SH-SY5Y (cell line): ENCODE results near the gene FAM13A.

Experiments
- GATA2 ChIP-seq: IDR thresholded peaks from 2 replicates; pipeline ENCODE4 v1.6.1; 2011; ENCODE audit warnings: mild to moderate bottlenecking, low read depth, low read length
- GATA3 ChIP-seq: IDR thresholded peaks from 2 replicates; pipeline ENCODE4 v1.6.1; 2011; ENCODE audit warnings: low read depth, mild to moderate bottlenecking, low read length, moderate library complexity

Gene FAM13A

DNA sequence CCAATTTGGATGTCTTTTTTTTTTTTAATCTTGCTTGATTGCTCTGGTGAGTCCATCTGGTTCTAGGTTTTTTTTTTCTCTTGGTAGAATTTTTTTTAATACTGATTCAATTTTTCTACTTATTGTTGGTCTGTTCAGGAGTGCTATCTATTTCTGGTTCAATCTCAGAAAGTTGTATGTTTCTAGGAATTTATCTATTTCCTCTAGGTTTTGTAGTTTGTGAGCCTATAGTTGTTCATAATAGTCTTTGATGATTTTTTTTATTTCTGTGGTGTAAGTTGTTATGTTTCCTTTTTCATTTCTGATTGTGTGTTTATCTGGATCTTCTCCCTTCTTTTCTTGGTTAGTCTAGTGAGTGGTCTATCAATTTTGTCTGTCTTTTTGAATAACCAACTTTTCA lies 129.6 kb downstream of the FAM13A start:
- TF ChIP-seq GATA2 (no peak), GATA3 (no peak)

DNA sequence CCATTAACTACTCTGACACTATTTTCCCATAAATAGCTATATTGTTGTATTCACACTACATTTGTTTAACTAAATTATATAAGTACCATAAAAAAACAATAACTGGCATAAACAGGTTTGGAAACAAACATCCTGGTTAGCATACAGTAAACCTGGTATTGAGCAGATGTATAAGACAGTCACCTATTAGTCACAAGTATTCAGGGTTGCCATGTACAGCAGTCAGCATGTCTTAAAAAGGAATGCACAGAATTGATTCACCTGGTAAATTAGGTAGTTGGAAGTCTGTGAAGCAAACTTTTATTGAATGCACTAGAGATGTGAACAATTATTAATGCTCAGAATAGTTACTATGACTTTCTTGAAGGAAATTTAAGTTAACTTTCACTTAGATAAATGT lies 137.9 kb downstream of the FAM13A start:
- TF ChIP-seq GATA2, result no peak

DNA sequence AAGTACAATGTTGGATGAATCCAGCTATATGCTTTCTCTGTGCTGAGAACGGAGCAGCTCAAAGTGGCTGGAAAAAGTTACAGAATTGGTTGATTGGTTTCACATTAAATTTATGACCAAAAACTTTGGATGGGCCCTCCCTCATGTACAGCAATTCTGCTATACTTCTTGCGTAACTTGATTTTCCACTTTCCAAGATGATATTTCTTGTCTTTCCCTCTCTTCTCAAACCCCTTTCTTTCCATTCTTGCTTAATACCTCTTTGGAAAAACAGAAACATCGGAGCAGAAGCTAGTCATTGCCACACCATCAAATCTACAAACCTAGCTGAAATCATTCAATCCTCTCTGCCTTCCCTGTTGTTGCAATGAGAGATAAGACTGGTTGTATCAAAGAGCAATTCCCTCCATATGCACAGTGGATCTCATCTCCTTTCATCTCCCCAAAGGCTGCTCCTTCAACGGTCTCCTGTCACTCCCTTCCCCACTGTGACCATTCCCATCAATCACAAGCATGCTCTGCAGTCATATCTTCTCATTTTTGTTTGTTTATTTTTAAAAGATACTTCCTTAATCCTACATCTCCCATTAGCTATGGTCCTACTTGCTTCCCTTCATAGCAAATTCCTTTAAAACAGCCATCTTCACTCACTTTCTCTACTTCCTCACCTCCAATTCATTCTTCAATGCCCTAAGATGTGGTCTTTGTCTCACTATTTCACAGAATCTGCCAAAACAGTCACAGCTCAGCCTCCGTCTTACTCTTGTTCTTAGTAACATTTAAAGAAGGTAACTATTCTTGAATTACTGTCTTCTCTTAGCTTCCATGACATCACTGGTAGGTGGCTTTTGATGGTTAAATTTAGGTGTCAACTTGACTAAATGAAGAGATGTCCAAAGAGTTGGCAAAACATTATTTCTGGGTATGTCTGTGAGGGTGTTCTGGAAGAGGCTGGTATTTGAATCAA lies 145.5 kb downstream of the FAM13A start:
- TF ChIP-seq GATA2, result no peak
- TF ChIP-seq GATA3, result no peak

DNA sequence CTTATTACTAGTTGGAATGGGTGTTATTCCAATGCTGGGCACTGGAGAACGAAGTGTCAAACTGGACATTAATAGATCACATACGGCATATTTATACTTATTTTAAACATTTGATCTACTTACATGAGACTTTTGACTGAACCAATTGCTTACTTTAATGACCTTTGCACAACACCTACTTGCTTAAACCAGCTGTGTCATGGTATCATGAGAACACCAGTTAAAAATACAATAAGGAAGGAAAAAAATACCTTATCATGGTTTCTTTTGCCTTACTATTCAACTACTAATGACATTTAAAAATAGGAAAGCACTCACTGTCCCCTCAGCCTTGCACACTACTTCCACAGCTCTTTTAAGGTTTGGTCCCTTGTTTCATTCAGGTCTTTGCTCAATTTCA lies 146.9 kb downstream of the FAM13A start:
- TF ChIP-seq GATA2 (no peak), GATA3 (no peak)

DNA sequence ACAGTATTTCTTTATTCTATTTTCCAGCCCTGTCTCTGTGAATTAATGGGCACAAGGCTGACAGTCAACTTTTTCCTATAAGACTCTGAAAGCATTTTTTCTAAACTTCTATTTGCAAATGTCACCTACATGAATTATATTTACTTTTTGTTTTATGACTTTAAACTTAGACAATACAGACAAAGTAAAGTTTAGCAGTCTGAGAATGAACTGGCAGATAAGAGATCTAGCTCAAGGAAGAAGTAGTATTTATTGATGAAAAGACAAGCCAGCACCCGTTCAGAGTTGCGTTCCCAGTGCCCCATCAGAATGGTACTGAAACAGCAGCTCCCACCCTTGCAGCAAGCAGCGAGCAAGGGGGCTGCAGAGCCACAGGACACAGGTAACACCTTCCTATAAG lies 148.5 kb downstream of the FAM13A start:
- TF ChIP-seq GATA2 (no peak), GATA3 (no peak)

DNA sequence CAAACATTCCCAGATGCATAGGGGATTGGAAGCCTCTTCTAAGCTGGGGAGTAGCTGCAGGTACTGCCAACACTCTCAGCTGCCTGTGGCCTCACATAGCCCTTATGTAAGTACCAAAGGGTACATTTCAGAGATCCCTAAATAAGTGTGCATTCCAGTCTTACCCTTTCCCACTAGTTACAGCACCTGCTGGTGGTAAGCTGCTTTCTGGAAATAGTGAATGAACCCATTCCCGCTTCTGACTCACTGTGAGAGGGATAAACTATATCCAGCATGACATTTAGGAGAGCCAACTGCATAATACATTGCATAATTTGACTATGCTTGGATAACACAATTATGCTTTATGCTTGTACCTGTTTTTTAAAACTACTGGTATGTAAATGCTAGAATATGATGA lies 149.0 kb downstream of the FAM13A start:
- TF ChIP-seq GATA2 (no peak), GATA3 (no peak)

DNA sequence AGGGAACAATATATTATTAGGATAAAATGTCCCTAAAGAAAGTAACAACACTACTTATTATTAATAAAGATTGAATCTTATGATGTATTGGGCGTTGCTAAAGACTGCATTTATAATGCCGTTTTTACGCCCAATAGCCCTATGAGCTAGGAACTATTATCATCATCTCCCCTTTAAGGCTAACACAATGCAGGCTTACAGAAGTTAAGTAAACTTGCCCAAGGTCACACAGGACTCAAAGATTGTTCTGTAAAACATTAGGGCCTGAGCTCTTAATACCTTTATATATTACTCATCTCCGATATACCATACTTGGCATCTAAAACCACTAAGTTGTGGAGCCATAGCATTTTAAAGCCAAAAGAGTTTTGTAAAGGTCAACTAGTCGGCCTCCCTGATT lies 149.5 kb downstream of the FAM13A start:
- TF ChIP-seq GATA2, result no peak
- no peak for TF ChIP-seq GATA3

DNA sequence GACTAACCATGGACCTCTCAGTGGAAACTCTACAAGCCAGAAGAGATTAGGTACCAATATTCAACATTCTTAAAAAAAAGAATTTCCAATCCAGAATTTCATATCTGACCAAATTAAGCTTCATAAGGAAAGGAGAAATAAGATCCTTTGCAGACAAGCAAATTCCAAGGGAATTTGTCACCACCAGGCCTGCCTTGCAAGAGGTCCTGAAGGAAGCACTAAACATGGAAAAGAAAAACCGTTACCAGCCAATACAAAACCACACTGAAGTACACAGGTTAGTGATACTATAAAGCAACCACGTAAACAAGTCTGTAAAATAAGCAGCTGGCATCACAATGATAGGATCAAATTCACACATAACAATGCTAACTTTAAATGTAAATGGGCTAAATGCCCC lies 156.6 kb downstream of the FAM13A start:
- no peak for TF ChIP-seq GATA3
- no peak for TF ChIP-seq GATA2

DNA sequence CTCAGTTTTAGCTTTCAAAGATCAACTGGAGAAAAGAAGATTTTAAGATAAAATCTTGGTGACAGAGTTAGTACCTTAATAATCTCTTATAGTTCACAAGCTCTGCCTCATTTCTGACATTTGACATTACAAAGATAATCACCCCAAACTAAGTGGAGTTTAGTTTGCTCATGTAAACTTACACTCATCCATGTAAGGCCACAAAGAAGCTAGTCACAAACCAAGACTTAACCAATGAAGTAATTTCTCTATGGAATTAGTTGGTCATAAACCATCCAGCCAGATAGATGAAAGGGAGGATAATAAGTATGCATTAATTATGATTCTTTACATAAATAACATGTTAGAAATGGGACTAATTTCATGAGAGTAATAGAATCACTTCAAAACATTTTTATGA lies 159.2 kb downstream of the FAM13A start:
- TF ChIP-seq GATA3 (no peak), GATA2 (no peak)

DNA sequence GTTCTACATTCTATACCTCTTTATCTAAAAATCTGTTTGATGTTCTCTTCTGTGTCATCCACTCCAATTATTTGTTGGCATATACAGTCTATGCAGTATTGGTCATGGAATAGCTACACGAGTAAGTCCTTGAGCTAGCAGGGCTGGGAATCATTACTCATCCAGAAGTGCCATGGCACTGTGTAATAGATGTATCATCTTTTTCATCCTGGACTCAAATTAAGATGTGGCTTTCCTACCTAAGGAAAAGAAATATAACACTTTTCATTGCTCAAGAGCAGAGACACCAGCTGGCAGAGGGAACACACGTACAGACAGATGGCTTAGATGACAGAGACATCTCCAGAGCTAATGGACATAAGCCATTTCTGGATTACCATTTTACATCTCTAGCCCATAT lies 159.8 kb downstream of the FAM13A start:
- no peak for TF ChIP-seq GATA2
- no peak for TF ChIP-seq GATA3

DNA sequence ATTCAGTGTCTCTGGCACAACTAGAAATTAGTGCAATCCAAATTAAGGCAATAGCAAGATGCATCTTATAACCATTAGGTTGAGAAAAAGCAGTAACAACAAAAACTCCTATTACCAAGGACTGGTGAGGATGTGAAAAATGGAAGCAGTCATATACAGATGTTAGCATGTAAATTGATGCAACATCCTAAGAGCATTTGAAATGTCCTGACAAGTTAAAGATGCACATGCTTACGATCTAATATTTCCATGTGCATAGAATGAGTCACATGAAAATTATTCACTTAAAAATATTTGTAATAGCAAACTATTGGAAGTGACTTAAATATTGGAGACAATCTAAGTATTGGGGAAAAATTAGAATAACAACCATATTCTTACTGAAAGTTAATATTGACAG lies 163.0 kb downstream of the FAM13A start:
- TF ChIP-seq GATA2 (no peak), GATA3 (no peak)

DNA sequence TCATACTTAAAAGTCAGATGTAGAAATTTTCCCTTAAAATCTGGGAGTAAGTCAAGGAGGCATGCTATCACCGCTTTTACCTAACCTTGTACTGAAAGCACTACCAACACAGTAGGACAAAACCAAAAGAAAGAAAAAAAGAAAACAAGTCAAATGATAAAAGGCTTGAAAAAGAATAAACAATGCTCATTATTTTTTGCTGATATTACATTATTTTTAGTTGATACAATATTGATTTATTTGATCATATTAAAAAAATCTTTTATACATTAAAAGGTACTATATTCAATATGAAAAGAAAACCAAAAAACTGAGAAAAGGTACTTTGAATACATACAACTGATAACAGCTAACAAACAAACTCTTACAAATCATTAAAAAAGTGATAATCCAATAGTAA lies 164.3 kb downstream of the FAM13A start:
- no peak for TF ChIP-seq GATA2
- no peak for TF ChIP-seq GATA3

DNA sequence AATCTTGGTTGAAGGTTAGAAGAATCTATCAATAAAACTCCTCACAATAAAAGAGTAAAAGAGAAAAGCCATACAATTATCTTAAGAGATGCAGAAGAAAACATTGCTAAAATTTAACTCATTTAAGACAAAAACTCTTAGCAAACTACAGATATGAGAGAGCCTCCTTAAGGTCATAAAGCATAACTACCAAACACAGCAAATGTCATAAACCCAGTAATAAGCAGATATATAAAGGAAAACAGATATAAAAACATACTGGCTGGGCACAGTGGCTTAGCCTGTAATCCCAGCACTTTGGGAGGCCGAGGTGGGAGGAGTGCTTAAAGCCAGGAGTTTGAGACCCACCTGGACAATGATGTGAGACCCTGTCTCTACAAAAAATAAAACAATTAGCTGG lies 165.3 kb downstream of the FAM13A start:
- TF ChIP-seq GATA2, result no peak
- no peak for TF ChIP-seq GATA3

DNA sequence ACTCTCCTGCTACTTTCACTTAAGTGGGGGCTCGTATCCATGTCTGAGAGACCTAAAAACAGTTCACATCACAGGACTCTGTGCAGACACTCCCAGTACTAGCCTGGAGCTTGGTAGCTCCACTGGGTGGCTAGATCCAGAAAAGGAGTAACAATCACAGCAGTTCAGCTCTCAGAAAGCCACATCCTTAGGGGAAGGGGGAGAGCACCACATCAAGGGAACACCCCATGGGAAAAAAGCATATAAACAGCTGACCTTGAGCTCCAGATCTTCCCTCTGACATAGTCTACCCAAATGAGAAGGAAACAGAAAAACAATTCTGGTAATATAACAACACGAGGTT lies 175.8 kb downstream of the FAM13A start:
- TF ChIP-seq GATA2, result no peak

DNA sequence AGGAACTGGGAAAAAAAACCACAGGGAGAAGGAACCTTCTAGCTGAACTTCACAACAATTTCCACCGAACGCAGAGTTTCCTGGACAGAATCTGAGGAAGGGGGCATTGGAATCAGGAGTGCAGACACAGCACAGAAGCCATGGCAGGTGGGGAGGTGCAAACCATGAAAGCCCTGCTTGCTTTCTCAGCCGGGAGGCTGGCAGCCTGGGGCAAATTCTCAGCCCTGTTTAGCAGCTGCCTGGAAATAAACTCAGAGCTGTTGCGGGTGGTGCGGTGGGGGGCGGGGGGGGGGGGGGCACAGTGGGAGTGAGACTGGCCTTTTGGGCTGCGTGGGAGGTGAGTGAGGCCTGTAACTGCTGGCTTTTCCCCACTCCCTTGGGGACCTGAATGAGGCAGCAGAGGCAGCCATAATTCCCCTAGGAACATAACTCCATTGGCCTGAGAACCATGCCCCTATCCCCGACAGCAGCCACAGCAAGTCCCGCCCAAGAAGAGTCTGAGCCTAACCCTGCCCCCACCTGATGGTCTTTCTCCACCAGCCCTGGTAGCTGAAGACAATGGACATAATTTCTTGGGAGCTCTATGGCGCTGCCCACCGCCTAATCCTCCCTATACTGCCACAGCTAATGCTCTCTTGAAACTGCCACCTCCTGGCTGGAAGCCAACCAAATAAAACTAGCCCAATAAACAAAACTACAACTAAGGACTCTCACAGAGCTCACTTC lies 176.3 kb downstream of the FAM13A start:
- TF ChIP-seq GATA3, result no peak
- no peak for TF ChIP-seq GATA2

DNA sequence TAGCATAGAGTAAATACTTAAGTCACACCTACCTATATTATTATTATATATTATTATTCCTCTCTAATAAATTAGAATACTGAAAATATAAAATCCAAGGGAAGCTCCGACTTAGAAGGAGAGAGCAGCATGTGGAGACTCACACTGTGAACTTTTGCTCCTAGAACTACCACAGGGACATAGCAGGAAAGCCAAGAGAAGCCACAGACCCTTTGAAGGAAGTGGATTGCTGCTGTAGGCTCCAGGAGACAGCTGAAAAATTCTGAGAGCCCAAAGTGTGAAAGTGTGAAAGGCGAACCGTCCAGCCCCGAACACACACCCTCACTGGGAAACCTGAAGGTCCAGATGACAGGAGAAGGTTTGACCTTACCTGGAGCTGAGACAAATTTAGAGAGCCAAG lies 177.0 kb downstream of the FAM13A start:
- TF ChIP-seq GATA3 (no peak), GATA2 (no peak)
